ENCODE results near the gene GPR146. TPM values are rescaled to one million over a fixed set of nuclear protein-coding genes. Genes with fewer than 3 reads are reported as not detected.
"Not testable (repeated sequence)": the region's sequence is repeated elsewhere in the genome, so short reads cannot be mapped to it uniquely, and the experiment has no call there.

Gene GPR146
- total RNA-seq, 2 donors from 2014 or later: 9.0 to 20.3 TPM

- H3K4me1 ChIP-seq (ENCODE audit: control insufficient read depth in 1 of 2, low read depth in 2 of 2): peaks cover 0 to 6% of the 10 kb centered on the region in 2 donors
- H3K4me3 ChIP-seq: no peak overlapping the region
- no peaks in the 10 kb centered on the region for H3K36me3 ChIP-seq
- H3K27ac ChIP-seq: no peak overlapping the region
- no peaks in the 10 kb centered on the region for H3K27me3 ChIP-seq (replicated peaks; ENCODE audit: insufficient read depth)
- H3K9me3 ChIP-seq: no peaks in the 10 kb centered on the region
- DNase-seq (ENCODE audit: low spot score) (no peak), ATAC-seq (ENCODE audit: insufficient number of reproducible peaks, low FRiP score, low read depth) (no peak)
- TF ChIP-seq CTCF (IDR thresholded peaks at IDR 0.05): no peak
Measured at GRCh38 chr7:1070544-1071011, 26.2 kb downstream of the GPR146 start.

GRCh38 chr7:1071731-1072254 is 27.4 kb downstream of the GPR146 start:
- Histone ChIP-seq H3K27me3 (replicated peaks; ENCODE audit: insufficient read depth) (no peaks in the 10 kb centered on the region), H3K4me1 (ENCODE audit: control insufficient read depth in 1 of 2, low read depth in 2 of 2) (peaks cover 2 to 7% of the 10 kb centered on the region in 2 donors), H3K27ac (no peak overlapping the region), H3K4me3 (no peak overlapping the region), H3K9me3 (no peaks in the 10 kb centered on the region), H3K36me3 (no peaks in the 10 kb centered on the region)
- ATAC-seq (ENCODE audit: insufficient number of reproducible peaks, low FRiP score, low read depth) (no peak), DNase-seq (ENCODE audit: low spot score) (no peak)
- no peak for TF ChIP-seq CTCF (IDR thresholded peaks at IDR 0.05)

GRCh38 chr7:1073142-1073977 is 29.0 kb downstream of the GPR146 start:
- Histone ChIP-seq H3K4me1 (ENCODE audit: control insufficient read depth in 1 of 2, low read depth in 2 of 2) (peaks cover 3 to 9% of the 10 kb centered on the region in 2 donors), H3K4me3 (no peak overlapping the region), H3K27ac (no peak overlapping the region), H3K27me3 (replicated peaks; ENCODE audit: insufficient read depth) (no peaks in the 10 kb centered on the region), H3K9me3 (no peaks in the 10 kb centered on the region), H3K36me3 (no peaks in the 10 kb centered on the region)
- DNase-seq (ENCODE audit: low spot score) (no peak), ATAC-seq (ENCODE audit: insufficient number of reproducible peaks, low FRiP score, low read depth) (no peak)
- TF ChIP-seq CTCF (IDR thresholded peaks at IDR 0.05): no peak

- not testable (repeated sequence) for H3K27ac ChIP-seq; DNase-seq (ENCODE audit: low spot score); H3K4me1 ChIP-seq (ENCODE audit: control insufficient read depth in 1 of 2, low read depth in 2 of 2); H3K9me3 ChIP-seq; H3K36me3 ChIP-seq; H3K27me3 ChIP-seq (replicated peaks; ENCODE audit: insufficient read depth); ATAC-seq (ENCODE audit: insufficient number of reproducible peaks, low FRiP score, low read depth); H3K4me3 ChIP-seq
Measured at GRCh38 chr7:1074018-1074417, 29.7 kb downstream of the GPR146 start.

GRCh38 chr7:1074593-1075431 is 30.5 kb downstream of the GPR146 start:
- Histone ChIP-seq H3K4me1 (ENCODE audit: control insufficient read depth in 1 of 2, low read depth in 2 of 2) (peaks cover 3 to 9% of the 10 kb centered on the region in 2 donors), H3K36me3 (no peaks in the 10 kb centered on the region), H3K4me3 (no peak overlapping the region), H3K27ac (no peak overlapping the region), H3K9me3 (no peaks in the 10 kb centered on the region), H3K27me3 (replicated peaks; ENCODE audit: insufficient read depth) (no peaks in the 10 kb centered on the region)
- TF ChIP-seq CTCF (IDR thresholded peaks at IDR 0.05): no peak
- DNase-seq (ENCODE audit: low spot score) (no peak), ATAC-seq (ENCODE audit: insufficient number of reproducible peaks, low FRiP score, low read depth) (no peak)

Data from thoracic aorta (tissue), 2 donors.